Spleen (tissue), 7 donors: Measurements from ENCODE around the gene SSTR4.

Experiments used
- CTCF ChIP-seq, 11 experiments: fragments of 200-600 bp in 7 of 11; fragments of 450-650 bp in 4 of 11; sonication (generic) in 4 of 11; IDR thresholded peaks in 8 of 11; conservative IDR thresholded peaks in 3 of 11; 1 replicate in 7 of 11; 2 replicates in 4 of 11; pipeline versions ENCODE4 v1.4.0 to v1.8.0; 2016 to 2021; ENCODE audit warnings: antibody characterized with exemption in 11 of 11, inconsistent platforms in 4 of 11, mild to moderate bottlenecking in 1 of 11
- POLR2AphosphoS5 ChIP-seq, 3 donors: sonication (generic); formaldehyde crosslinking; IDR thresholded peaks; one replicate each; pipeline ENCODE4 v1.5.1; 2017; ENCODE audit warnings: antibody characterized with exemption in 3 of 3
- donor health status: DM: no; HTN: no; CAD: no; lungs with moderate emphysema.
- donor health status: DM: no; HTN: no; CAD: no.
- donor health status: DM: no; HTN: no; CAD: no.

- TF ChIP-seq CTCF (IDR thresholded peaks at IDR 0.05 in 8 of 11, conservative IDR thresholded peaks at IDR 0.05 in 3 of 11): no peak
- no peak for TF ChIP-seq POLR2AphosphoS5 (IDR thresholded peaks at IDR 0.05)
Observed at GRCh38 chr20:23013429-23013828, 21.7 kb upstream of the SSTR4 start.
